Activated CD8-positive, alpha-beta memory T cell treated with anti-CD3 and anti-CD28 coated beads, Interleukin-2, amount 50 U/mL, for 1 hour (primary cell): ENCODE measurements around the gene ZCCHC10.
"Not testable (repeated sequence)": the region's sequence is repeated elsewhere in the genome, so short reads cannot be mapped to it uniquely, and the experiment has no call there.

Experiments
- DNase-seq: peaks from one replicate; pipeline ENCODE4 v3.0.0-alpha.2; 2020; ENCODE audit errors: extremely low read depth

The ZCCHC10 gene

GRCh38 chr5:133041910-133042309 is 15.6 kb upstream of the ZCCHC10 start:
- DNase-seq, result no peak

- no peak for DNase-seq
Measured at GRCh38 chr5:133041157-133041784, 14.9 kb upstream of the ZCCHC10 start.

- not testable (repeated sequence) for DNase-seq
Measured at GRCh38 chr5:133036677-133037076, 10.3 kb upstream of the ZCCHC10 start.

GRCh38 chr5:133035224-133035623 is 8.9 kb upstream of the ZCCHC10 start:
- no peak for DNase-seq

- DNase-seq, result no peak
Measured at GRCh38 chr5:133034064-133034463, 7.7 kb upstream of the ZCCHC10 start.

- no peak for DNase-seq
Measured at GRCh38 chr5:133032852-133033742, 6.7 kb upstream of the ZCCHC10 start.

GRCh38 chr5:133030343-133031005 is 4.1 kb upstream of the ZCCHC10 start:
- no peak for DNase-seq

- DNase-seq, result no peak
Measured at GRCh38 chr5:133029416-133029815, 3.1 kb upstream of the ZCCHC10 start.

- DNase-seq, result no peak
Measured at GRCh38 chr5:133026664-133027153, 360 bp upstream of the ZCCHC10 start.

GRCh38 chr5:133019471-133019870 is 6.9 kb downstream of the ZCCHC10 start:
- DNase-seq, result not testable (repeated sequence)

GRCh38 chr5:133017964-133018363 is 8.4 kb downstream of the ZCCHC10 start:
- DNase-seq, result no peak

GRCh38 chr5:133015466-133015865 is 10.9 kb downstream of the ZCCHC10 start:
- no peak for DNase-seq

GRCh38 chr5:133008455-133008854 is 17.9 kb downstream of the ZCCHC10 start:
- not testable (repeated sequence) for DNase-seq

GRCh38 chr5:133006653-133007052 is 19.7 kb downstream of the ZCCHC10 start:
- DNase-seq, result no peak

- DNase-seq, result no peak
Measured at GRCh38 chr5:132999246-132999645, 27.1 kb downstream of the ZCCHC10 start.

- DNase-seq, result no peak
Measured at GRCh38 chr5:132998556-132998955, 27.8 kb downstream of the ZCCHC10 start.

- no peak for DNase-seq
Measured at GRCh38 chr5:132996307-132996706, 30.0 kb downstream of the ZCCHC10 start.

GRCh38 chr5:132987531-132988408 is 38.6 kb downstream of the ZCCHC10 start:
- no peak for DNase-seq

- DNase-seq, result not testable (repeated sequence)
Measured at GRCh38 chr5:132982971-132983370, 43.4 kb downstream of the ZCCHC10 start.

- DNase-seq, result no peak
Measured at GRCh38 chr5:132981288-132981687, 45.1 kb downstream of the ZCCHC10 start.

- DNase-seq, result no peak
Measured at GRCh38 chr5:132979976-132980375, 46.4 kb downstream of the ZCCHC10 start.
